Measurements from ENCODE around the gene PDCD2L.

The PDCD2L gene

DNA sequence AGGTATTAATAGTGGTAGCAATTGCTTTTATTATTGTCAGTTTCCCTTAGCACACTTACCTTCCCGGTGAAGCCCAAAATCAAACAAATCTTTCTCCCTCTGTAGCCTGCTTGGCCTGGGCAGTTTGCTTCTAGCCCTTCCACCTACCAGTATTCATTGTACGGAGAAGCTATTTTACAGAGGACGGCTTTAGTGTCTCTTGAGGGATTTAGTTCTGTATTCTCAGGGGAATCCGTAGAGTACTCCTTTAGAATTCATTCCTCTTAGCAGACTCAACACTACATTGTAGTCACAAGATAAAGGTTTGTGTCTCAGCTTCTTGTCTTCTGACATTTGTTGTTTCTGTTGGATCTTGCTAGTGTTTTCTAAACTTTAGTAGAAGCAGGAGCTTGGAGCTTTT, 53.2 kb downstream of the PDCD2L start (continued):
- TF ChIP-seq, protein P1, sequence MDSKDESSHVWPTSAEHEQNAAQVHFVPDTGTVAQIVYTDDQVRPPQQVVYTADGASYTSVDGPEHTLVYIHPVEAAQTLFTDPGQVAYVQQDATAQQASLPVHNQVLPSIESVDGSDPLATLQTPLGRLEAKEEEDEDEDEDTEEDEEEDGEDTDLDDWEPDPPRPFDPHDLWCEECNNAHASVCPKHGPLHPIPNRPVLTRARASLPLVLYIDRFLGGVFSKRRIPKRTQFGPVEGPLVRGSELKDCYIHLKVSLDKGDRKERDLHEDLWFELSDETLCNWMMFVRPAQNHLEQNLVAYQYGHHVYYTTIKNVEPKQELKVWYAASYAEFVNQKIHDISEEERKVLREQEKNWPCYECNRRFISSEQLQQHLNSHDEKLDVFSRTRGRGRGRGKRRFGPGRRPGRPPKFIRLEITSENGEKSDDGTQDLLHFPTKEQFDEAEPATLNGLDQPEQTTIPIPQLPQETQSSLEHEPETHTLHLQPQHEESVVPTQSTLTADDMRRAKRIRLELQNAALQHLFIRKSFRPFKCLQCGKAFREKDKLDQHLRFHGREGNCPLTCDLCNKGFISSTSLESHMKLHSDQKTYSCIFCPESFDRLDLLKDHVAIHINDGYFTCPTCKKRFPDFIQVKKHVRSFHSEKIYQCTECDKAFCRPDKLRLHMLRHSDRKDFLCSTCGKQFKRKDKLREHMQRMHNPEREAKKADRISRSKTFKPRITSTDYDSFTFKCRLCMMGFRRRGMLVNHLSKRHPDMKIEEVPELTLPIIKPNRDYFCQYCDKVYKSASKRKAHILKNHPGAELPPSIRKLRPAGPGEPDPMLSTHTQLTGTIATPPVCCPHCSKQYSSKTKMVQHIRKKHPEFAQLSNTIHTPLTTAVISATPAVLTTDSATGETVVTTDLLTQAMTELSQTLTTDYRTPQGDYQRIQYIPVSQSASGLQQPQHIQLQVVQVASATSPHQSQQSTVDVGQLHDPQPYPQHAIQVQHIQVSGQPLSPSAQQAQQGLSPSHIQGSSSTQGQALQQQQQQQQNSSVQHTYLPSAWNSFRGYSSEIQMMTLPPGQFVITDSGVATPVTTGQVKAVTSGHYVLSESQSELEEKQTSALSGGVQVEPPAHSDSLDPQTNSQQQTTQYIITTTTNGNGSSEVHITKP (tag by site-specific recombination; IDR thresholded peaks at IDR 0.05) = no peak
- TF ChIP-seq ZNF311 (tag by site-specific recombination; IDR thresholded peaks at IDR 0.05; ENCODE audit: borderline replicate concordance) (no peak), ZNF677 (tag by site-specific recombination; IDR thresholded peaks at IDR 0.05) (no peak), ZNF404 (tag by site-specific recombination; IDR thresholded peaks at IDR 0.05) (no peak)

DNA sequence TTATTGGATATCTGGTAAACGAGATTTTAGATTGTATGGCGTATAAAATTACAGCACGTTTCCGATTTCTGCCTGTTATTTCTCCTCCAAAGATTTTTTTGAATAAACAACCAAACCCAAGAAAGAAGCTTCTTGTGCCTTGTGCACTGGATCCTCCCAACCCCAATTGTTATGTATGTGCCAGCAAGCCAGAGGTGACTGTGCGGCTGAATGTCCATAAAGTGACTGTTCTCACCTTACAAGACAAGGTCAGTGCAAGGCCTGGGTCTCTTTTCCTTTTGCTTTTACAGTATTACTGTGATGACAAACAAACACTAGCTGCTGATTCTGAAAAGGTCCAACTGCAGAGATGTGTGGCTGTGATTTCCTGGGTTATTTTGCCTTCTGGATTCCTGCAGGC, 54.5 kb downstream of the PDCD2L start:
- TF ChIP-seq ZNF23 (tag by site-specific recombination; IDR thresholded peaks at IDR 0.05; ENCODE audit: borderline replicate concordance) (no peak), ZNF16 (tag by site-specific recombination; IDR thresholded peaks at IDR 0.05; ENCODE audit: low read depth) (no peak), ZNF830 (tag by site-specific recombination; IDR thresholded peaks at IDR 0.05; ENCODE audit: low read depth) (no peak), MEIS1 (CRISPR knock-in tag; IDR thresholded peaks at IDR 0.05; ENCODE audit: borderline replicate concordance) (no peak), ZBTB48 (tag by site-specific recombination; IDR thresholded peaks at IDR 0.05) (no peak), ZNF19 (tag by site-specific recombination; IDR thresholded peaks at IDR 0.05; ENCODE audit: low read depth) (no peak)
- TF ChIP-seq, protein P2, sequence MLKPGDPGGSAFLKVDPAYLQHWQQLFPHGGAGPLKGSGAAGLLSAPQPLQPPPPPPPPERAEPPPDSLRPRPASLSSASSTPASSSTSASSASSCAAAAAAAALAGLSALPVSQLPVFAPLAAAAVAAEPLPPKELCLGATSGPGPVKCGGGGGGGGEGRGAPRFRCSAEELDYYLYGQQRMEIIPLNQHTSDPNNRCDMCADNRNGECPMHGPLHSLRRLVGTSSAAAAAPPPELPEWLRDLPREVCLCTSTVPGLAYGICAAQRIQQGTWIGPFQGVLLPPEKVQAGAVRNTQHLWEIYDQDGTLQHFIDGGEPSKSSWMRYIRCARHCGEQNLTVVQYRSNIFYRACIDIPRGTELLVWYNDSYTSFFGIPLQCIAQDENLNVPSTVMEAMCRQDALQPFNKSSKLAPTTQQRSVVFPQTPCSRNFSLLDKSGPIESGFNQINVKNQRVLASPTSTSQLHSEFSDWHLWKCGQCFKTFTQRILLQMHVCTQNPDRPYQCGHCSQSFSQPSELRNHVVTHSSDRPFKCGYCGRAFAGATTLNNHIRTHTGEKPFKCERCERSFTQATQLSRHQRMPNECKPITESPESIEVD (tag by site-specific recombination; IDR thresholded peaks at IDR 0.05) = no peak
- TF ChIP-seq, protein P3, sequence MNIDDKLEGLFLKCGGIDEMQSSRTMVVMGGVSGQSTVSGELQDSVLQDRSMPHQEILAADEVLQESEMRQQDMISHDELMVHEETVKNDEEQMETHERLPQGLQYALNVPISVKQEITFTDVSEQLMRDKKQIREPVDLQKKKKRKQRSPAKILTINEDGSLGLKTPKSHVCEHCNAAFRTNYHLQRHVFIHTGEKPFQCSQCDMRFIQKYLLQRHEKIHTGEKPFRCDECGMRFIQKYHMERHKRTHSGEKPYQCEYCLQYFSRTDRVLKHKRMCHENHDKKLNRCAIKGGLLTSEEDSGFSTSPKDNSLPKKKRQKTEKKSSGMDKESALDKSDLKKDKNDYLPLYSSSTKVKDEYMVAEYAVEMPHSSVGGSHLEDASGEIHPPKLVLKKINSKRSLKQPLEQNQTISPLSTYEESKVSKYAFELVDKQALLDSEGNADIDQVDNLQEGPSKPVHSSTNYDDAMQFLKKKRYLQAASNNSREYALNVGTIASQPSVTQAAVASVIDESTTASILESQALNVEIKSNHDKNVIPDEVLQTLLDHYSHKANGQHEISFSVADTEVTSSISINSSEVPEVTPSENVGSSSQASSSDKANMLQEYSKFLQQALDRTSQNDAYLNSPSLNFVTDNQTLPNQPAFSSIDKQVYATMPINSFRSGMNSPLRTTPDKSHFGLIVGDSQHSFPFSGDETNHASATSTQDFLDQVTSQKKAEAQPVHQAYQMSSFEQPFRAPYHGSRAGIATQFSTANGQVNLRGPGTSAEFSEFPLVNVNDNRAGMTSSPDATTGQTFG (tag by site-specific recombination; IDR thresholded peaks at IDR 0.05; ENCODE audit: borderline replicate concordance) = no peak
- TF ChIP-seq, protein P4, sequence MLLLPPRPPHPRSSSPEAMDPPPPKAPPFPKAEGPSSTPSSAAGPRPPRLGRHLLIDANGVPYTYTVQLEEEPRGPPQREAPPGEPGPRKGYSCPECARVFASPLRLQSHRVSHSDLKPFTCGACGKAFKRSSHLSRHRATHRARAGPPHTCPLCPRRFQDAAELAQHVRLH (tag by site-specific recombination; IDR thresholded peaks at IDR 0.05) = no peak
- ChIA-PET CTCF (interaction anchor here (1.0 to 2.6 kb wide), 2 partner anchors 28 to 31 kb away, joined by 3 to 11 read pairs; no protein-coding TSS in a partner anchor), POLR2A (interaction anchor here (0.7 kb wide), 1 partner anchor 83 kb away, joined by 4 read pairs; no protein-coding TSS in a partner anchor)
- H3K4me1 ChIP-seq (ENCODE audit: control insufficient read depth, insufficient read depth, low read length) = no peaks in the 10 kb centered on the region
- no peak overlapping the region; the same call in 1 of the 2 replicates for H3K27ac ChIP-seq (ENCODE audit: extremely low read depth, low read depth, low read length)
- H3K4me3 ChIP-seq (ENCODE audit: low read depth, low read length) = no peak overlapping the region
- H3K9me3 ChIP-seq (ENCODE audit: control insufficient read depth, insufficient read depth, low read depth, low read length) = no peaks in the 10 kb centered on the region
- H3K36me3 ChIP-seq (ENCODE audit: control insufficient read depth in 2 of 2, insufficient read depth in 1 of 2, low read length in 2 of 2) = peaks cover 82 to 100% of the 10 kb centered on the region in 2 experiments

DNA sequence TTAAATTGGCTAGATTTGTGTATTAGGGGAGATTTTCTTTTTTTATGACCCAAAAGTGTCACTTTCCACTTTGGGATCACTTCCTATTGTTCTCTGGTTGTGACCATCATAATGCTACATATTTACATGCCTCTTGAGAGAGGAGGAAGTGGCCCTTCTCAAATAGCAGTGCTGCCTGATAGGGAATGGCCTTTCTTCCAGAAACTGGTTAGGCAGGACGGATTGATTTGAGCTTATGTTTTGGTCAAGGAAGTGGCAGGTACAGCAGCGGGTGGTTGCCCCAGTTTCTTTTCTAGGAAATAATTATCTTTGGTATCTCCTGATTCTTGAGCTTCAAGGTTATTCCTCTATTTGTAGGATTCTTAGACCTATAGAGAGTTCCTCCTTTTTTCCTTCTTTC, 55.4 kb downstream of the PDCD2L start:
- H3K27ac ChIP-seq (ENCODE audit: extremely low read depth, low read depth, low read length) = no peak overlapping the region; the same call in 1 of the 2 replicates
- H3K4me3 ChIP-seq (ENCODE audit: low read depth, low read length) = no peak overlapping the region
- CTCF ChIA-PET = interaction anchor here (0.8 to 1.5 kb wide), 3 partner anchors 9 to 29 kb away, joined by 4 read pairs; no protein-coding TSS in a partner anchor
- H3K36me3 ChIP-seq (ENCODE audit: control insufficient read depth in 2 of 2, insufficient read depth in 1 of 2, low read length in 2 of 2) = peaks cover 82 to 100% of the 10 kb centered on the region in 2 experiments
- no peaks in the 10 kb centered on the region for H3K9me3 ChIP-seq (ENCODE audit: control insufficient read depth, insufficient read depth, low read depth, low read length)
- POLR2A ChIA-PET = interaction anchor here (0.8 kb wide), 1 partner anchor 31 kb away, joined by 3 read pairs; the partner anchor contains the start of gene UBA2
- H3K4me1 ChIP-seq (ENCODE audit: control insufficient read depth, insufficient read depth, low read length) = no peaks in the 10 kb centered on the region
- TF ChIP-seq, protein P5, sequence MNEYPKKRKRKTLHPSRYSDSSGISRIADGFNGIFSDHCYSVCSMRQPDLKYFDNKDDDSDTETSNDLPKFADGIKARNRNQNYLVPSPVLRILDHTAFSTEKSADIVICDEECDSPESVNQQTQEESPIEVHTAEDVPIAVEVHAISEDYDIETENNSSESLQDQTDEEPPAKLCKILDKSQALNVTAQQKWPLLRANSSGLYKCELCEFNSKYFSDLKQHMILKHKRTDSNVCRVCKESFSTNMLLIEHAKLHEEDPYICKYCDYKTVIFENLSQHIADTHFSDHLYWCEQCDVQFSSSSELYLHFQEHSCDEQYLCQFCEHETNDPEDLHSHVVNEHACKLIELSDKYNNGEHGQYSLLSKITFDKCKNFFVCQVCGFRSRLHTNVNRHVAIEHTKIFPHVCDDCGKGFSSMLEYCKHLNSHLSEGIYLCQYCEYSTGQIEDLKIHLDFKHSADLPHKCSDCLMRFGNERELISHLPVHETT (tag by site-specific recombination; IDR thresholded peaks at IDR 0.05) = no peak
- no peak for TF ChIP-seq ZNF549 (tag by site-specific recombination; IDR thresholded peaks at IDR 0.05)
- TF ChIP-seq, protein P6, sequence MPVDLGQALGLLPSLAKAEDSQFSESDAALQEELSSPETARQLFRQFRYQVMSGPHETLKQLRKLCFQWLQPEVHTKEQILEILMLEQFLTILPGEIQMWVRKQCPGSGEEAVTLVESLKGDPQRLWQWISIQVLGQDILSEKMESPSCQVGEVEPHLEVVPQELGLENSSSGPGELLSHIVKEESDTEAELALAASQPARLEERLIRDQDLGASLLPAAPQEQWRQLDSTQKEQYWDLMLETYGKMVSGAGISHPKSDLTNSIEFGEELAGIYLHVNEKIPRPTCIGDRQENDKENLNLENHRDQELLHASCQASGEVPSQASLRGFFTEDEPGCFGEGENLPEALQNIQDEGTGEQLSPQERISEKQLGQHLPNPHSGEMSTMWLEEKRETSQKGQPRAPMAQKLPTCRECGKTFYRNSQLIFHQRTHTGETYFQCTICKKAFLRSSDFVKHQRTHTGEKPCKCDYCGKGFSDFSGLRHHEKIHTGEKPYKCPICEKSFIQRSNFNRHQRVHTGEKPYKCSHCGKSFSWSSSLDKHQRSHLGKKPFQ (tag by site-specific recombination; IDR thresholded peaks at IDR 0.05) = no peak
- no peak for TF ChIP-seq ZFP69B (tag by site-specific recombination; IDR thresholded peaks at IDR 0.05)
- TF ChIP-seq KLF8 (tag by site-specific recombination; IDR thresholded peaks at IDR 0.05) = no peak
- no peak for TF ChIP-seq SP7 (tag by site-specific recombination; IDR thresholded peaks at IDR 0.05)
- TF ChIP-seq ZNF292 (tag by site-specific recombination; IDR thresholded peaks at IDR 0.05; ENCODE audit: borderline replicate concordance, low read depth) = no peak
- TF ChIP-seq ZNF391 (tag by site-specific recombination; IDR thresholded peaks at IDR 0.05; ENCODE audit: borderline replicate concordance, low read depth) = no peak
- no peak for TF ChIP-seq ZNF24 (tag by site-specific recombination; IDR thresholded peaks at IDR 0.05)
